Heart left ventricle (tissue), 16 donors: Measurements from ENCODE around the gene DOK7. TPM values are rescaled to one million over a fixed set of nuclear protein-coding genes. Genes with fewer than 3 reads are reported as not detected.

Experiments
- ATAC-seq, 4 donors: fragments of 200-7000 bp; cut with Tn5 transposase; one replicate each; pipeline ENCODE4 v1.9.1; 2020 to 2022; ENCODE audit warnings: moderate library complexity in 4 of 4, mild to moderate bottlenecking in 3 of 4, moderate number of reproducible peaks in 1 of 4
- DNase-seq, 5 donors: peaks; one replicate each; pipeline ENCODE4 v3.0.0-alpha.2; 2020
- H3K27ac ChIP-seq, 12 donors: fragments of 200-600 bp; sonication (generic) in 4 of 12; one replicate each; pipeline versions ENCODE4 v1.5.0 to v1.8.0; 2016 to 2022; ENCODE audit warnings: mild to moderate bottlenecking in 2 of 12
- H3K27me3 ChIP-seq, 9 donors: fragments of 200-600 bp; sonication (generic) in 2 of 9; one replicate each; pipeline versions ENCODE4 v1.5.1 to v1.8.0; 2016 to 2022; ENCODE audit warnings: mild to moderate bottlenecking in 3 of 9
- H3K36me3 ChIP-seq, 9 donors: fragments of 200-600 bp; sonication (generic) in 2 of 9; one replicate each; pipeline versions ENCODE4 v1.5.0 to v1.8.0; 2018 to 2022; ENCODE audit warnings: mild to moderate bottlenecking in 2 of 9
- H3K4me1 ChIP-seq, 12 donors: fragments of 200-600 bp; sonication (generic) in 4 of 12; one replicate each; pipeline versions ENCODE4 v1.5.0 to v1.8.0; 2016 to 2022; ENCODE audit warnings: mild to moderate bottlenecking in 3 of 12
- H3K4me3 ChIP-seq, 12 donors: fragments of 200-600 bp; sonication (generic) in 4 of 12; one replicate each; pipeline versions ENCODE4 v1.5.0 to v1.8.0; 2017 to 2022; ENCODE audit warnings: mild to moderate bottlenecking in 9 of 12, moderate library complexity in 4 of 12
- H3K9me3 ChIP-seq, 12 donors: fragments of 200-600 bp; sonication (generic) in 4 of 12; one replicate each; pipeline versions ENCODE4 v1.5.0 to v1.8.0; 2016 to 2022; ENCODE audit warnings: mild to moderate bottlenecking in 1 of 12
- POLR2A ChIP-seq, 2 donors: fragments of 450-650 bp; IDR thresholded peaks; one replicate each; pipeline ENCODE4 v1.6.1; 2017; ENCODE audit warnings: antibody characterized with exemption in 2 of 2, mild to moderate bottlenecking in 2 of 2, moderate library complexity in 2 of 2
- WGBS, 4 donors: extraction: QIAGEN DNeasy Blood & Tissue Kit in 2 of 4; methylation state at CpG; one replicate each; pipeline versions ENCODE4 v1.1.5 to v1.1.7; 2013 to 2018; 5-methylcytosine and 5-hydroxymethylcytosine counted together
- intact Hi-C, 10 donors: fragments of 100-400 bp; cut with DNase I; formaldehyde crosslinking; loops; one replicate each; pipeline versions ENCODE4 v1.11.1 to v1.14.2; 2022
- polyA plus RNA-seq, 2 donors: library from polyadenylated mRNA; stranded (reverse); fragments of 200-250 nt; gene quantifications; one replicate each; pipeline ENCODE4 v1.2.3, GENCODE V29; 2013
- total RNA-seq, 9 donors: library from RNA; depleted of rRNA in 2 of 9; stranded (reverse); fragments of >200 nt in 2 of 9; fragmentation: NEBNext Ultra II Directional in 3 of 9; extraction: Animal tissue kit (Norgen Biotek cat#: 25700) in 3 of 9; gene quantifications; one replicate each; pipeline versions ENCODE4 v1.1.0 to v1.2.4, GENCODE V29; 2016 to 2023
- TF ChIP-seq, protein P1 (sequence below), 12 donors: fragments of 200-600 bp; sonication (generic) in 4 of 12; IDR thresholded peaks; one replicate each; pipeline versions ENCODE4 v1.5.0 to v1.8.0; 2018 to 2022; ENCODE audit warnings: antibody characterized with exemption in 12 of 12, mild to moderate bottlenecking in 5 of 12
- donor health status: ischemic (EF 13 %, LVEDD 7.1; RV severe dilation, severe dysfunction).
- donor health status: healthy with polysubstance abuse.
- donor health status: DM: no; HTN: yes; CAD: no.
- donor health status: DM: no; HTN: no; CAD: no.
- donor health status: ischemic (EF 25% LVEDD 6.9; RV normal size, moderate dysfunction).
- donor health status: ischemic (EF 25% LVEDD 5.7; RV mildly dilated, moderate dysfunction).
- donor health status: healthy.
- donor health status: DM: yes; HTN: yes; CAD: no.
- donor health status: ischemic (EF 35%, LVEDD 5.7; RV mildly dilated, moderate dysfunction).
- donor health status: nonischemic (EF 11% LVEDD 7.7; RV severe dilation, severe dysfunction).
- donor health status: DM: yes; HTN: yes; CAD: no.
- donor health status: PGD.
- donor health status: ischemic (EF 29% LVEDD 5.4; RV normal size, mild dysfunction).
- donor health status: nonischemic (EF 23%, LVEDD 6.1; RV moderate dilation, normal function).

DOK7 gene
- total and polyA plus RNA-seq, 11 donors = 27.7 to 89.5 (median 40.0) TPM

DNA sequence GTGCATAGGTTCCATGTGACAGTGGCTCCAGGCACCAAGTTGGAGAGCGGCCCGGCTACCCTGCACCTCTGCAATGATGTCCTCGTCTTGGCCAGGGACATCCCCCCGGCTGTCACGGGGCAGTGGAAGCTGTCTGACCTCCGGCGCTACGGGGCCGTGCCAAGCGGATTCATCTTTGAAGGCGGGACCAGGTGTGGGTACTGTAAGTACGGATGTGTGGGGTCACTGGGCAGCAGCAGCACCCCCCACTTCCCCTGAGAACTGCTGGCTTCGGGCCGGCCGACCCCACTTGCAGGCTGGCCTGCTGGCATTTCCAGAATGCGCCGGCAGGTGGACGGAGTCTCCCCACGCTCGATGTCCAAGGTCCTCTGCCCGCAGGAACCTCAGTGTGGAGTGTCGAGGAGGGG, 13.2 kb downstream of the DOK7 start:
- TF ChIP-seq, protein P1, sequence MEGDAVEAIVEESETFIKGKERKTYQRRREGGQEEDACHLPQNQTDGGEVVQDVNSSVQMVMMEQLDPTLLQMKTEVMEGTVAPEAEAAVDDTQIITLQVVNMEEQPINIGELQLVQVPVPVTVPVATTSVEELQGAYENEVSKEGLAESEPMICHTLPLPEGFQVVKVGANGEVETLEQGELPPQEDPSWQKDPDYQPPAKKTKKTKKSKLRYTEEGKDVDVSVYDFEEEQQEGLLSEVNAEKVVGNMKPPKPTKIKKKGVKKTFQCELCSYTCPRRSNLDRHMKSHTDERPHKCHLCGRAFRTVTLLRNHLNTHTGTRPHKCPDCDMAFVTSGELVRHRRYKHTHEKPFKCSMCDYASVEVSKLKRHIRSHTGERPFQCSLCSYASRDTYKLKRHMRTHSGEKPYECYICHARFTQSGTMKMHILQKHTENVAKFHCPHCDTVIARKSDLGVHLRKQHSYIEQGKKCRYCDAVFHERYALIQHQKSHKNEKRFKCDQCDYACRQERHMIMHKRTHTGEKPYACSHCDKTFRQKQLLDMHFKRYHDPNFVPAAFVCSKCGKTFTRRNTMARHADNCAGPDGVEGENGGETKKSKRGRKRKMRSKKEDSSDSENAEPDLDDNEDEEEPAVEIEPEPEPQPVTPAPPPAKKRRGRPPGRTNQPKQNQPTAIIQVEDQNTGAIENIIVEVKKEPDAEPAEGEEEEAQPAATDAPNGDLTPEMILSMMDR (IDR thresholded peaks at IDR 0.05) = no peak
- no peak for TF ChIP-seq POLR2A (IDR thresholded peaks at IDR 0.05)
- H3K9me3 ChIP-seq = no peaks in the 10 kb centered on the region
- ATAC-seq = no peak
- peaks cover 0 to 7% (median 0%) of the 10 kb centered on the region in 9 donors for H3K27me3 ChIP-seq
- WGBS, 4 donors = 86 to 92% (median 87%) methylated on average over 22 of the region's 22 CpGs
- H3K27ac ChIP-seq = no peak overlapping the region
- H3K4me1 ChIP-seq = peaks cover 0 to 51% (median 24%) of the 10 kb centered on the region in 12 donors
- no peak overlapping the region for H3K4me3 ChIP-seq
- intact Hi-C loops = no loop called here
- peak in 3 of 5 donors; percentile 21 to 57 (median 28) for DNase-seq
- H3K36me3 ChIP-seq = peaks cover 0 to 8% (median 0%) of the 10 kb centered on the region in 9 donors

DNA sequence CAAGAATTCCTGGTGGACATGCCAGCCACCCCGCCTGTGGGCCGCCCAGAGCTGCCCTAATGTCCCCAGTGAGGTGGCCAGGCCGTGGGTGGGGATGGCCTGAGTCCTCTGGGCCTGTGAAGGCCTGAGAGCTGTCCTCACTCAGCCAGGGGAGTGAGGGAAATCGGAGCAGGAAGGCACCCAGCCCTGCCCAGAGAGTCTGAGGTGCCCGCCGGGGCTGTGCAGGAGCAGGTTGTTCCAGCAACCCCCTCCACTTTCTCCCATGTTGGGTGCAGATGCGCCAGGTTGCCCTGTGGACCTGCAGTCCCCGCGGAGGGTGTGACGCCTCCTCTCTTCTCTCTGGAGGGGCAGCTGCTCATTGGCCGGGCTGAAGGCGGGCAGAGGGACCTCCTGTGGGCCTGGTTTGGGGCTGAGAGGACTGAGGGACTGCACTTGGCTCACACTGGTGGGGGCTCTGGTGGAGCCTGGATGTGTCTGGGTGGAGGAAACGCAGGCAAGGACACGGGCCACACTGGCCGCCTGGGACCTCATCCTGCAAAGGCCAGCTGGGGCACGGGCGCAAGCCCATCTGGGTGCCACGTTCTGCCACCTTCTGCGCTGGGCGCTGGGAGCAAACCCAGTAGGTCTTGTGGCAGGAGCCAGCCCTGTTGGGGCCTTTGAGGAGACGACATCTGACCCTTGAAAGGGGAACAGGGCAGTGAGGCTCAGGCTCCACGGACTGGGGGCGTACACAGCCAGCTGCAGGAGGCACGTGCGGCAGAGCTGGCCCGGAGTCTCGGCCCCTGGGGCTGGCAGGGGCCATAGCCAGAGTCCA, 14.0 kb downstream of the DOK7 start:
- peak in 2 of 5 donors; percentile 24 to 57 for DNase-seq
- no peaks in the 10 kb centered on the region for H3K9me3 ChIP-seq
- peaks cover 0 to 12% (median 0%) of the 10 kb centered on the region in 9 donors for H3K27me3 ChIP-seq
- ATAC-seq = no peak
- 84 to 86% (median 86%) methylated on average over 21 to 27 of the region's 27 CpGs for WGBS, 4 donors
- H3K27ac ChIP-seq = peak overlapping the region in 1 of 12 donors; percentile 97
- intact Hi-C loops = no loop called here
- H3K4me1 ChIP-seq = peaks cover 0 to 56% (median 30%) of the 10 kb centered on the region in 12 donors
- peaks cover 0 to 8% (median 0%) of the 10 kb centered on the region in 9 donors for H3K36me3 ChIP-seq
- H3K4me3 ChIP-seq = no peak overlapping the region
- TF ChIP-seq, protein P1 (IDR thresholded peaks at IDR 0.05) = no peak
- no peak for TF ChIP-seq POLR2A (IDR thresholded peaks at IDR 0.05)

DNA sequence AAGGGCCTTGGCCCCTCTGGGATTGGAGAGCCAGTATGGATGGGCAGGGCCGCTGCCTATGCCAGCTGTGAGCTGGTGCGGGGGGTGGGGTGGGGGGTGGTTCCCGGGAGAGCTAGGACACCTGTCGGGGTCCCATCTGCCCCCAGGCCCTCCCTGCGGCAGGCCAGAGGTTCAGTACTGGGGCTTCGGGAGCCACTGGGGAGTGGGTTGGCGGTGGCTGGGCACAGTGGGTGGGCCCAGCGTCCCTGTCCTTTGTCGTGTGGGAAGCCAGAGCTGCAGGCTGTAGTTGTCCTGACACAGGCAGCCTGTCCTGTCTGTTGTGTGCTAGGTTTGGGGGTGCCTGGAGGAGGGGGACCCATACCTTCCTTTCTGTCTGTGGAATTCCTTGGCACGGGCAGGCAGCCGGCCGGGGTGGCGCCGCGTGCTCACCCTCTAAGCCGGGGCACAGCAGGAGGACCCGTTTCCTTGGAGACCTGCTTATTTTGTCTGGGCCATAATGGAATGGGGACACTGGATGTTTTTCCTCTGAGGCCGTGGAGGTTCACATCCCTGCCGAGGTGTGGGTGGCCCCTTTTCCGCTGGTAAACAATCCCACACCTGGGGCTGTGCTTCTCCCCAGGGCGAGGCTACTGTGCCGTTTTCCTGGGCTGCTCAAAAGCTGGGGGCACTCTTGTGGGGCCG, 14.8 kb downstream of the DOK7 start:
- no peak for TF ChIP-seq POLR2A (IDR thresholded peaks at IDR 0.05)
- TF ChIP-seq, protein P1 (IDR thresholded peaks at IDR 0.05) = no peak
- H3K27me3 ChIP-seq = peaks cover 0 to 12% (median 0%) of the 10 kb centered on the region in 9 donors
- H3K36me3 ChIP-seq = peaks cover 0 to 8% (median 0%) of the 10 kb centered on the region in 9 donors
- WGBS, 4 donors = 71 to 78% (median 76%) methylated on average over 4 to 23 of the region's 23 CpGs
- no peaks in the 10 kb centered on the region for H3K9me3 ChIP-seq
- DNase-seq (peak in 1 of 5 donors; percentile 44), ATAC-seq (no peak)
- peak overlapping the region in 1 of 12 donors; percentile 97 for H3K27ac ChIP-seq
- intact Hi-C loops = no loop called here
- H3K4me1 ChIP-seq = peaks cover 0 to 58% (median 29%) of the 10 kb centered on the region in 12 donors
- H3K4me3 ChIP-seq = no peak overlapping the region
